Measurements from ENCODE around the gene TLR1.
"Not testable (repeated sequence)": the region's sequence is repeated elsewhere in the genome, so short reads cannot be mapped to it uniquely, and the experiment has no call there.

- not testable (repeated sequence) for TF ChIP-seq CTCF (IDR thresholded peaks at IDR 0.05; ENCODE audit: insufficient read depth, low read length); POLR2AphosphoS5 (IDR thresholded peaks at IDR 0.05; ENCODE audit: low read depth); GABPA (IDR thresholded peaks at IDR 0.05; ENCODE audit: low read depth); REST (IDR thresholded peaks at IDR 0.05; ENCODE audit: insufficient replicate concordance, low read depth)
Observed at GRCh38 chr4:38766940-38767339, 37.7 kb downstream of the TLR1 start.
